ENCODE data around the gene RBM3. TPM values are rescaled to one million over a fixed set of nuclear protein-coding genes. Genes with fewer than 3 reads are reported as not detected.
A peak's percentile ranks its signal among the peaks of the same experiment; 100 is the strongest.
"Not testable (repeated sequence)": the region's sequence is repeated elsewhere in the genome, so short reads cannot be mapped to it uniquely, and the experiment has no call there.

RBM3 gene
- total RNA-seq, 2 experiments from 2014 or later = 149 to 188 TPM

DNA sequence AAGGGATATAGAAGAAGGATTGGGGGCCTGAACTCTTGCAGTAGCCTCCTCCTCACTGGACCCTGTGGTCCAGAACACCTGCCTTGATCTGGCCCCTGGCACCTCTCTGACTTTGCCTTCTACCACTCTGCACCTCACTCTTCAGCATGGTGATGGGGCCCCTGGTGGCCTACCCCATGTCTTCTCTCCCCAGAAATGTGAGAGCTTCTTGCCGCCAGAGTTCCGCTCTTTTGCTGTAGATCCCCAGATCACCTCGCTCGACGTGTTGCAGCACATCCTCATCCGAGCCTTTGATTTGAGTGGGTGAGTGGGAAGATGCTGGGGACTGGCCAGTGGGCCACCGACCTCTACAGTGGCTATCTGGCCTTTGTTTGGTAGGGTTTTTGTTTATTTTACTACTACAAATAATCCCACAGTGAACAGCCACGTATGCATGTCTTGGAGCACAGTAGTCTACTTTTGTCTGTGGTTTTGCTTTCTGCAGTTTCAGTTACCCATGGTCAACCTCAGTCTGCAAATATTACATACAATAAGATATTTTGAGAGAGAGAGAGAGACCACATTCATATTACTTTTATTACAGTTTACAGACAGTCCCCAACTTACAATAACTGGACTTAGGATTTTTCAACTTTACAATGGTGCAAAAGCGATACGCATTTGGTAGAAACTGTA, 33.0 kb upstream of the RBM3 start:
- Histone ChIP-seq H3K36me3 (ENCODE audit: insufficient read depth, low read length) (peaks cover 30% of the 10 kb centered on the region), H3K9me3 (ENCODE audit: low read length) (no peaks in the 10 kb centered on the region), H3K4me3 (ENCODE audit: low read depth, low read length, poor library complexity, severe bottlenecking) (peak overlapping the region; percentile 80), H3K27ac (ENCODE audit: low read depth, low read length, poor library complexity, severe bottlenecking) (no peak overlapping the region), H3K4me2 (ENCODE audit: low read length) (peak overlapping the region; percentile 97), H2AFZ (ENCODE audit: low read length) (no peak overlapping the region), H3K79me2 (ENCODE audit: insufficient read depth, low read depth, low read length) (peaks cover 12% of the 10 kb centered on the region), H3K9me2 (ENCODE audit: insufficient read depth, low read length) (no peaks in the 10 kb centered on the region), H4K20me1 (ENCODE audit: insufficient read depth, low read length) (0 out of 2 replicates have a peak, but pooled peaks cover 5% of the 10 kb centered on the region), H3K4me1 (ENCODE audit: insufficient read depth, low read length, poor library complexity, severe bottlenecking) (peaks cover 17% of the 10 kb centered on the region)
- no TSS peak for BruUV-seq (replicated peaks)
- DNase-seq (ENCODE audit: low spot score) = no peak
- CTCF ChIA-PET (ENCODE audit: unreplicated experiment) = no interaction called here
- intact Hi-C loops (cut with micrococcal nuclease; ENCODE audit: unreplicated experiment) = no loop called here
- TF ChIP-seq, protein P1, sequence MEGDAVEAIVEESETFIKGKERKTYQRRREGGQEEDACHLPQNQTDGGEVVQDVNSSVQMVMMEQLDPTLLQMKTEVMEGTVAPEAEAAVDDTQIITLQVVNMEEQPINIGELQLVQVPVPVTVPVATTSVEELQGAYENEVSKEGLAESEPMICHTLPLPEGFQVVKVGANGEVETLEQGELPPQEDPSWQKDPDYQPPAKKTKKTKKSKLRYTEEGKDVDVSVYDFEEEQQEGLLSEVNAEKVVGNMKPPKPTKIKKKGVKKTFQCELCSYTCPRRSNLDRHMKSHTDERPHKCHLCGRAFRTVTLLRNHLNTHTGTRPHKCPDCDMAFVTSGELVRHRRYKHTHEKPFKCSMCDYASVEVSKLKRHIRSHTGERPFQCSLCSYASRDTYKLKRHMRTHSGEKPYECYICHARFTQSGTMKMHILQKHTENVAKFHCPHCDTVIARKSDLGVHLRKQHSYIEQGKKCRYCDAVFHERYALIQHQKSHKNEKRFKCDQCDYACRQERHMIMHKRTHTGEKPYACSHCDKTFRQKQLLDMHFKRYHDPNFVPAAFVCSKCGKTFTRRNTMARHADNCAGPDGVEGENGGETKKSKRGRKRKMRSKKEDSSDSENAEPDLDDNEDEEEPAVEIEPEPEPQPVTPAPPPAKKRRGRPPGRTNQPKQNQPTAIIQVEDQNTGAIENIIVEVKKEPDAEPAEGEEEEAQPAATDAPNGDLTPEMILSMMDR (conservative IDR thresholded peaks at IDR 0.05; ENCODE audit: low read length) = no peak
- no peak for TF ChIP-seq EZH2phosphoT487 (IDR thresholded peaks at IDR 0.05; ENCODE audit: borderline replicate concordance, low read depth, low read length)
- POLR2A ChIA-PET = interaction anchor here (1.9 kb wide), 1 partner anchor 73 kb away, joined by 6 read pairs; no protein-coding TSS in a partner anchor

DNA sequence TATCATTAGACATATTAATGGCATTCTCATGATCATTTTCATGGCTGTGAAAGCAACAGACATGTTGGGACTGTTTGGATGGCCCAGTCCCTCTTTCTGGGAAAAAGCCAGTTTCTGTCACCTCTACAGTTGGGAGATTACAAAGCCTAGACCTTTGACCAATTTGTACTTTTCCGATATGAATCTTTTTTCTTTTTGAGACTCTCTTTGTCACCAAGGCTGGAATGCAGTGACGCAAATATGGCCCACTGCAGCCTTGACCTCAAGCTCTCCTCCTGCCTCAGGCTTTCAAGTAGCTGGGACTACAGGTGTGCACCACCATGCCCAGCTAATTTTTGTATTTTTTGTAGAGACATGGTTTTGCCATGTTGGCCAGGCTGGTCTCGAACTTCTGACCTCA, 25.4 kb upstream of the RBM3 start:
- Histone ChIP-seq H3K4me2 (ENCODE audit: low read length) (no peak overlapping the region), H3K4me3 (ENCODE audit: low read depth, low read length, poor library complexity, severe bottlenecking) (no peak overlapping the region), H3K79me2 (ENCODE audit: insufficient read depth, low read depth, low read length) (no peaks in the 10 kb centered on the region), H2AFZ (ENCODE audit: low read length) (no peak overlapping the region), H3K36me3 (ENCODE audit: insufficient read depth, low read length) (peaks cover 22% of the 10 kb centered on the region), H4K20me1 (ENCODE audit: insufficient read depth, low read length) (no peaks in the 10 kb centered on the region), H3K9me2 (ENCODE audit: insufficient read depth, low read length) (no peaks in the 10 kb centered on the region), H3K27ac (ENCODE audit: low read depth, low read length, poor library complexity, severe bottlenecking) (no peak overlapping the region), H3K9me3 (ENCODE audit: low read length) (no peaks in the 10 kb centered on the region), H3K4me1 (ENCODE audit: insufficient read depth, low read length, poor library complexity, severe bottlenecking) (no peaks in the 10 kb centered on the region)
- DNase-seq (ENCODE audit: low spot score) = no peak
- no peak for TF ChIP-seq EZH2phosphoT487 (IDR thresholded peaks at IDR 0.05; ENCODE audit: borderline replicate concordance, low read depth, low read length)
- TF ChIP-seq, protein P1 (conservative IDR thresholded peaks at IDR 0.05; ENCODE audit: low read length) = no peak
- CTCF ChIA-PET (ENCODE audit: unreplicated experiment) = no interaction called here
- no TSS peak for BruUV-seq (replicated peaks)
- intact Hi-C loops (cut with micrococcal nuclease; ENCODE audit: unreplicated experiment) = no loop called here
- POLR2A ChIA-PET = no interaction called here

DNA sequence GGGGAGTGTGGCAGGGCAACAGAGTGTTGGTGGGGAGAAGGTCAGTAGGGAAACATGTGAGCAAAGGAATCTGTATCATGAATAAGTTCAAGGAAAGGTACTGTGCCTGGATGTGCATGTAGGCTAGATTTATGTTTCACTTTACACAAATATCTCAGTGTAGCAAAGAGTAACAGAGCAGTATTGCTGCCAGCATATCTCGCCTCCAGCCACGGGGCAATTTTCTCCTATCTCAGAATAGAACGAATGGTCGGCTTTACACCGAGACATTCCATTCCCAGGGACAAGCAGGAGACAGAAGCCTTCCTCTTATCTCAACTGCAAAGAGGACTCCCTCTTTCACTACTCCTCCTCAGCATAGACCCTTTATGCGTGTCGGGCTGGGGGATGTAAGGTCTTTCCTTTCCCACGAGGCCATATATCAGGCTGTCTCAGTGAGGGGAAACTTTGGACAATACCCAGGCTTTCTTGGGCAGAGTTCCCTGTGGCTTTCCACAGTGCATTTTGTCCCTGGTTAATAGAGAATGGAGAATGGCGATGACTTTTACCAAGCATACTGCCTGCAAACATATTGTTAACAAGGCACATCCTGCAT, 18.5 kb upstream of the RBM3 start:
- peaks cover 24% of the 10 kb centered on the region for H3K36me3 ChIP-seq (ENCODE audit: insufficient read depth, low read length)
- H3K4me3 ChIP-seq (ENCODE audit: low read depth, low read length, poor library complexity, severe bottlenecking); H3K27ac ChIP-seq (ENCODE audit: low read depth, low read length, poor library complexity, severe bottlenecking); POLR2A ChIA-PET; H2AFZ ChIP-seq (ENCODE audit: low read length); H3K4me2 ChIP-seq (ENCODE audit: low read length); H3K4me1 ChIP-seq (ENCODE audit: insufficient read depth, low read length, poor library complexity, severe bottlenecking); H3K9me3 ChIP-seq (ENCODE audit: low read length); intact Hi-C loops (cut with micrococcal nuclease; ENCODE audit: unreplicated experiment); DNase-seq (ENCODE audit: low spot score); H3K9me2 ChIP-seq (ENCODE audit: insufficient read depth, low read length); BruUV-seq (replicated peaks); H4K20me1 ChIP-seq (ENCODE audit: insufficient read depth, low read length); H3K79me2 ChIP-seq (ENCODE audit: insufficient read depth, low read depth, low read length); CTCF ChIA-PET (ENCODE audit: unreplicated experiment): not testable (repeated sequence)
